H1 (cell line): ENCODE data around the gene CMIP. TPM values are rescaled to one million over a fixed set of nuclear protein-coding genes. Genes with fewer than 3 reads are reported as not detected.

Source experiments
- CTCF ChIA-PET: fragments of 300-600 bp; sonication (Branson Sonifier 250); formaldehyde crosslinking; loops from one replicate; lab custom pipeline; 2021; ENCODE audit not compliant: partially characterized antibody; lab: Charles Lee
- POLR2A ChIA-PET: fragments of 300-600 bp; sonication (Branson Sonifier 250); formaldehyde crosslinking; loops from one replicate; lab custom pipeline; 2021; ENCODE audit warnings: inconsistent platforms; ENCODE audit not compliant: partially characterized antibody; lab: Charles Lee
- DNase-seq, 2 experiments: peaks; one replicate each; pipeline versions ENCODE4 v3.0.0 to v3.0.0-alpha.2; 2010 to 2022; ENCODE audit warnings: low spot score in 2 of 2, low read depth in 1 of 2, mixed read lengths in 1 of 2
- FAIRE-seq: peaks from 2 replicates; lab custom pipeline; 2011; peaks lifted over from hg19 to GRCh38; lab: Jason Lieb, UNC
- H2AFZ ChIP-seq: 2 replicates; pipeline ENCODE4 v1.8.1; 2012; ENCODE audit warnings: low read length, inconsistent platforms
- H2AK5ac ChIP-seq: 2 replicates; pipeline ENCODE4 v1.6.1; 2013; ENCODE audit warnings: low read depth, low read length
- H2BK120ac ChIP-seq: replicated peaks from 2 replicates; pipeline ENCODE3; 2013; ENCODE audit warnings: low read depth, low read length, inconsistent platforms
- H2BK12ac ChIP-seq: 2 replicates; pipeline ENCODE4 v1.6.1; 2013; ENCODE audit warnings: low read depth, low read length
- H2BK15ac ChIP-seq: 2 replicates; pipeline ENCODE4 v1.6.1; 2013; ENCODE audit warnings: low read length
- H2BK20ac ChIP-seq: 2 replicates; pipeline ENCODE4 v1.6.1; 2013; ENCODE audit warnings: low read length
- H2BK5ac ChIP-seq: 2 replicates; pipeline ENCODE4 v1.6.1; 2013; ENCODE audit warnings: low read depth, low read length
- H3K14ac ChIP-seq: 2 replicates; pipeline ENCODE4 v1.6.1; 2013; ENCODE audit warnings: inconsistent platforms; ENCODE audit not compliant: insufficient read length
- H3K18ac ChIP-seq: 2 replicates; pipeline ENCODE4 v1.6.1; 2013; ENCODE audit warnings: low read length; ENCODE audit errors: extremely low read depth
- H3K23ac ChIP-seq: 2 replicates; pipeline ENCODE4 v1.6.1; 2013; ENCODE audit warnings: inconsistent platforms; ENCODE audit not compliant: insufficient read length
- H3K23me2 ChIP-seq: 2 replicates; pipeline ENCODE4 v1.6.1; 2013; ENCODE audit warnings: low read depth, low read length
- H3K27ac ChIP-seq: 2 replicates; pipeline ENCODE4 v1.6.1; 2011; ENCODE audit warnings: low read depth, low read length, inconsistent platforms
- H3K27me3 ChIP-seq, 4 experiments: replicated peaks in 1 of 4; 1 replicate in 1 of 4; 2 replicates in 3 of 4; pipeline versions ENCODE4 v1.6.1 to v1.8.1; 2011 to 2013; ENCODE audit warnings: low read length in 3 of 4, mild to moderate bottlenecking in 3 of 4, inconsistent platforms in 2 of 4, mixed read lengths in 2 of 4, moderate library complexity in 1 of 4; ENCODE audit not compliant: control insufficient read depth in 3 of 4, insufficient read depth in 3 of 4; ENCODE audit errors: extremely low read depth in 1 of 4
- H3K36me3 ChIP-seq, 4 experiments: 2 replicates each; pipeline versions ENCODE4 v1.6.1 to v1.8.1; 2011 to 2013; ENCODE audit warnings: mild to moderate bottlenecking in 4 of 4, low read length in 3 of 4, moderate library complexity in 2 of 4, control low read depth in 1 of 4, inconsistent platforms in 1 of 4; ENCODE audit not compliant: insufficient read depth in 4 of 4, control insufficient read depth in 2 of 4
- H3K4ac ChIP-seq: replicated peaks from 2 replicates; pipeline ENCODE3; 2013; ENCODE audit warnings: low read length, low read depth, mixed read lengths, inconsistent platforms; ENCODE audit not compliant: insufficient read length
- H3K4me1 ChIP-seq, 4 experiments: replicated peaks in 1 of 4; 1 replicate in 1 of 4; 2 replicates in 3 of 4; pipeline versions ENCODE4 v1.6.1 to v1.8.1; 2011 to 2013; ENCODE audit warnings: low read length in 3 of 4, inconsistent platforms in 2 of 4, mixed read lengths in 1 of 4; ENCODE audit not compliant: insufficient read depth in 4 of 4, control insufficient read depth in 3 of 4
- H3K4me2 ChIP-seq, 2 experiments: 2 replicates each; pipeline versions ENCODE4 v1.6.1 to v1.8.1; 2011 to 2013; ENCODE audit warnings: low read depth in 2 of 2, low read length in 2 of 2, control low read depth in 1 of 2, inconsistent platforms in 1 of 2, mild to moderate bottlenecking in 1 of 2; ENCODE audit not compliant: insufficient read depth in 1 of 2
- H3K4me3 ChIP-seq, 4 experiments: fragments of 200-600, 300-600 bp in 1 of 4; sonication (generic), shearing (Covaris generic), sonication (Bioruptor Twin) in 1 of 4; 2 replicates each; pipeline versions ENCODE4 v1.5.1 to v1.8.1; 2011 to 2016; ENCODE audit warnings: low read length in 4 of 4, low read depth in 3 of 4, control low read depth in 2 of 4, inconsistent platforms in 2 of 4, mild to moderate bottlenecking in 2 of 4, mixed read lengths in 1 of 4, moderate library complexity in 1 of 4; ENCODE audit not compliant: insufficient read depth in 2 of 4; ENCODE audit errors: extremely low read depth in 1 of 4
- H3K56ac ChIP-seq: replicated peaks from 2 replicates; pipeline ENCODE3; 2013; ENCODE audit warnings: low read depth, mild to moderate bottlenecking, mixed read lengths, low read length, inconsistent platforms; ENCODE audit not compliant: insufficient read length
- H3K79me1 ChIP-seq: 2 replicates; pipeline ENCODE4 v1.6.1; 2013; ENCODE audit warnings: low read depth, low read length, control low read depth
- H3K79me2 ChIP-seq, 2 experiments: 2 replicates each; pipeline versions ENCODE4 v1.6.1 to v1.8.1; 2012 to 2013; ENCODE audit warnings: low read length in 2 of 2, mild to moderate bottlenecking in 2 of 2, inconsistent platforms in 1 of 2; ENCODE audit not compliant: insufficient read depth in 2 of 2, control insufficient read depth in 1 of 2
- H3K9ac ChIP-seq, 4 experiments: replicated peaks in 1 of 4; 1 replicate in 1 of 4; 2 replicates in 3 of 4; pipeline versions ENCODE4 v1.6.1 to v1.8.1; 2011 to 2013; ENCODE audit warnings: low read depth in 3 of 4, low read length in 3 of 4, control low read depth in 2 of 4, mild to moderate bottlenecking in 2 of 4, moderate library complexity in 2 of 4, inconsistent platforms in 1 of 4; ENCODE audit errors: extremely low read depth in 1 of 4
- H3K9me3 ChIP-seq, 2 experiments: 2 replicates each; pipeline versions ENCODE4 v1.6.1 to v1.8.1; 2012 to 2013; ENCODE audit warnings: mild to moderate bottlenecking in 2 of 2, moderate library complexity in 2 of 2, control low read depth in 1 of 2, inconsistent platforms in 1 of 2, low read depth in 1 of 2, low read length in 1 of 2, mixed read lengths in 1 of 2; ENCODE audit not compliant: insufficient read depth in 2 of 2
- H4K20me1 ChIP-seq, 2 experiments: replicated peaks in 1 of 2; 2 replicates each; pipeline versions ENCODE3 to v1.8.1; 2011 to 2013; ENCODE audit warnings: inconsistent platforms in 2 of 2, low read length in 2 of 2, mild to moderate bottlenecking in 1 of 2; ENCODE audit not compliant: insufficient read depth in 2 of 2, control insufficient read depth in 1 of 2
- H4K5ac ChIP-seq: 2 replicates; pipeline ENCODE4 v1.6.1; 2013; ENCODE audit warnings: low read length, low read depth, mixed read lengths, inconsistent platforms; ENCODE audit not compliant: insufficient read length
- H4K8ac ChIP-seq: 2 replicates; pipeline ENCODE4 v1.8.0; 2013; ENCODE audit warnings: mild to moderate bottlenecking, moderate library complexity, low read length, inconsistent platforms; ENCODE audit not compliant: insufficient read depth; ENCODE audit errors: extremely low read depth
- H4K91ac ChIP-seq: replicated peaks from 2 replicates; pipeline ENCODE3; 2013; ENCODE audit warnings: low read length, mixed read lengths, inconsistent platforms; ENCODE audit not compliant: insufficient read length
- BRCA1 ChIP-seq: IDR thresholded peaks from 2 replicates; pipeline ENCODE4 v1.6.1; 2012; ENCODE audit warnings: low read depth, low read length, improper control_type of control experiment
- CBX8 ChIP-seq: fragments of 300-800, 300-1000 bp; sonication (generic); IDR thresholded peaks from 2 replicates; pipeline ENCODE4 v1.7.1; 2016; ENCODE audit warnings: low read depth, low read length, borderline replicate concordance
- CEBPB ChIP-seq: IDR thresholded peaks from 2 replicates; pipeline ENCODE4 v1.6.1; 2012; ENCODE audit warnings: low read depth, low read length
- EP300 ChIP-seq, 2 experiments: IDR thresholded peaks; 1 replicate in 1 of 2; 2 replicates in 1 of 2; pipeline ENCODE4 v1.6.1; 2011 to 2012; ENCODE audit warnings: low read depth in 2 of 2, low read length in 2 of 2, mild to moderate bottlenecking in 2 of 2, borderline replicate concordance in 1 of 2, inconsistent platforms in 1 of 2, moderate library complexity in 1 of 2
- JUN ChIP-seq: IDR thresholded peaks from 2 replicates; pipeline ENCODE4 v1.6.1; 2011; ENCODE audit warnings: low read depth, mild to moderate bottlenecking, improper control_type of control experiment, low read length
- KDM5A ChIP-seq: fragments of 200-600 bp; IDR thresholded peaks from 2 replicates; pipeline ENCODE4 v1.7.1; 2012; ENCODE audit warnings: mild to moderate bottlenecking, low read length, inconsistent platforms, mixed read lengths
- MAFK ChIP-seq: IDR thresholded peaks from 2 replicates; pipeline ENCODE4 v1.6.1; 2012; ENCODE audit warnings: low read depth, mild to moderate bottlenecking, improper control_type of control experiment, low read length
- SIN3A ChIP-seq, 2 experiments: IDR thresholded peaks in 1 of 2; conservative IDR thresholded peaks in 1 of 2; 2 replicates each; pipeline ENCODE4 v1.6.1; 2011 to 2012; ENCODE audit warnings: low read length in 2 of 2, improper control_type of control experiment in 1 of 2, low read depth in 1 of 2, mild to moderate bottlenecking in 1 of 2
- SP4 ChIP-seq: IDR thresholded peaks from 2 replicates; pipeline ENCODE4 v1.6.1; 2012; ENCODE audit warnings: low read length, inconsistent platforms
- WGBS, 2 experiments: shearing (Covaris generic) in 1 of 2; methylation state at CpG; one replicate each; pipeline versions ENCODE4 v1.1.6 to v1.1.7; 2013 to 2015; ENCODE audit warnings: low lambda C conversion rate in 2 of 2, mixed read lengths in 2 of 2, inconsistent platforms in 1 of 2, low coverage in 1 of 2, missing lambda C conversion rate in 1 of 2; ENCODE audit not compliant: insufficient replicate concordance in 2 of 2, insufficient coverage in 1 of 2, insufficient read length in 1 of 2; ENCODE audit errors: extremely low coverage in 1 of 2, missing lambda C conversion rate in 1 of 2; 5-methylcytosine and 5-hydroxymethylcytosine counted together
- polyA plus RNA-seq, 7 experiments: library from polyadenylated mRNA; depleted of rRNA in 3 of 7; stranded (reverse) in 5 of 7; unstranded in 2 of 7; fragments of >200 nt in 5 of 7; fragments of 200-250 nt in 2 of 7; gene quantifications; 1 replicate in 5 of 7; 2 replicates in 1 of 7; 4 replicates in 1 of 7; pipeline versions ENCODE4 v1.2.1 to v1.2.3, GENCODE V29; 2011 to 2013; ENCODE audit warnings: missing spikeins in 2 of 7, mixed read lengths in 2 of 7
- total RNA-seq: library from RNA; stranded (reverse); fragmentation: NEBNext Ultra II Directional; extraction: Animal tissue kit (Norgen Biotek cat#: 25700); gene quantifications from 2 replicates; pipeline ENCODE4 v1.2.1, GENCODE V29; 2021
- TF ChIP-seq, protein P1 (sequence below), 3 experiments: IDR thresholded peaks; 1 replicate in 2 of 3; 2 replicates in 1 of 3; pipeline versions ENCODE4 v1.5.1 to v1.6.1; 2011; ENCODE audit warnings: low read length in 3 of 3, mild to moderate bottlenecking in 3 of 3, inconsistent platforms in 2 of 3, low read depth in 1 of 3, moderate library complexity in 1 of 3; ENCODE audit not compliant: insufficient read depth in 1 of 3; ENCODE audit errors: control extremely low read depth in 1 of 3

CMIP gene
- total and polyA plus RNA-seq, 2 of the 8 experiments (the other 6 are each of a cell fraction or from before 2014, with no cell fraction given) = 7.9 to 53.2 TPM

DNA sequence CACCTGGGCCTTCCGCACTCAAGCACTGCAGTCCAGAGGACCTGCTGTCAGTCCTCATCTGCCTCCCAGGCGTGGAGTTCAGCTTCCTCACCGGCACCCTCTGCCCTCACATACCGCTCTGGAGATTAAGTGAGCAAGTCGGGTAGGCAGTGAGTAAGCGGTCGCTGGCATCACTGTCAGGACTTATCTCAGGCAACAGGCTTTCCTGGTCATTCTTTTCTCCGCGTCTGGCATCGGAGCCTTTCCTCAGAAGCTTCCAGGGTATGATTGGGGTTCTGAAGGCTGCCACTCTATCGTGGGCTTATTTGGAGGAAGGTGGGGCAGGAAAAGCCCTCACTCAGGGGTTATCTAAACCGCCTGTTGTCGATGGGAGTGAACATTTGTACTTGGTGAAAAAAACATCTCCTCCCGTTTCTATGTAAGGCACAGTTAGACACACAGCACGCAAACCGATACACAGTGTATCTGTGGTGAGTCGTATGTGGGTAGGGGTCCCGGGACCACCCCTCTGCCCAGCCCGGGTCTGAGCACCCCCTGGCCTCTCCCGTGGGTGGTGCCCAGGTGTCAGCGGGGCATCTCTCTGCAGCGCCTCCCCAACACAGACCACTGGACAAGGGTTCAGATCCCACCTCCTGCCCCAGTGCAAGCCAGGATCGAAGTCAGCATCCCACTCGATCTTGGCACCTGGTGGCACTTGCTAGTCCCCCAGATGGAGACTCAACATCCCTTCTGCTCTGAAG lies 242.0 kb downstream of the CMIP start:
- Histone ChIP-seq H4K8ac (peak overlapping the region; percentile 80; the same call in 1 of the 2 replicates), H4K91ac (no peak overlapping the region), H3K56ac (no peak overlapping the region), H2BK20ac (no peak overlapping the region), H4K5ac (no peak overlapping the region), H2BK5ac (no peak overlapping the region), H2BK120ac (no peak overlapping the region), H2BK12ac (no peak overlapping the region), H3K79me1 (0 out of 2 replicates have a peak, but pooled peaks cover 7% of the 10 kb centered on the region), H3K27me3 (no peaks in the 10 kb centered on the region), H4K20me1 (peaks cover 3 to 7% of the 10 kb centered on the region in 2 experiments), H3K9ac (no peak overlapping the region), H3K4me3 (no peak overlapping the region), H3K23ac (no peak overlapping the region), H3K4me1 (peaks cover 0 to 5% (median 0%) of the 10 kb centered on the region in 4 experiments; a peak in 4 of 7 replicates), H3K4me2 (no peak overlapping the region), H3K9me3 (no peaks in the 10 kb centered on the region), H2AK5ac (no peak overlapping the region), H3K4ac (no peak overlapping the region), H2BK15ac (no peak overlapping the region), H3K36me3 (no peaks in the 10 kb centered on the region; a peak in 1 of 8 replicates), H3K18ac (no peak overlapping the region), H2AFZ (no peak overlapping the region), H3K79me2 (peaks cover 0 to 3% of the 10 kb centered on the region in 2 experiments; a peak in 1 of 4 replicates), H3K23me2 (no peaks in the 10 kb centered on the region), H3K27ac (no peak overlapping the region), H3K14ac (no peak overlapping the region)
- POLR2A ChIA-PET = no interaction called here
- no peak for DNase-seq
- CTCF ChIA-PET = interaction anchor here (0.6 to 5.1 kb wide), 7 partner anchors 10 to 442 kb away, joined by 3 to 36 read pairs (median 5); no protein-coding TSS in a partner anchor
- FAIRE-seq = no peak
- WGBS, 2 experiments = 92% methylated on average over 24 of the region's 24 CpGs; no CpG with 5 or more reads in 1 of the 2 experiments
- no peak for TF ChIP-seq SP4
- TF ChIP-seq SIN3A (conservative IDR thresholded peaks at IDR 0.05 in 1 of 2, IDR thresholded peaks at IDR 0.05 in 1 of 2; ENCODE audit: low read depth in 1 of 2, low read length in 2 of 2) = no peak
- no peak for TF ChIP-seq KDM5A
- no peak for TF ChIP-seq BRCA1
- no peak for TF ChIP-seq MAFK
- no peak for TF ChIP-seq JUN
- TF ChIP-seq CBX8 = no peak
- no peak for TF ChIP-seq CEBPB
- TF ChIP-seq, protein P1, sequence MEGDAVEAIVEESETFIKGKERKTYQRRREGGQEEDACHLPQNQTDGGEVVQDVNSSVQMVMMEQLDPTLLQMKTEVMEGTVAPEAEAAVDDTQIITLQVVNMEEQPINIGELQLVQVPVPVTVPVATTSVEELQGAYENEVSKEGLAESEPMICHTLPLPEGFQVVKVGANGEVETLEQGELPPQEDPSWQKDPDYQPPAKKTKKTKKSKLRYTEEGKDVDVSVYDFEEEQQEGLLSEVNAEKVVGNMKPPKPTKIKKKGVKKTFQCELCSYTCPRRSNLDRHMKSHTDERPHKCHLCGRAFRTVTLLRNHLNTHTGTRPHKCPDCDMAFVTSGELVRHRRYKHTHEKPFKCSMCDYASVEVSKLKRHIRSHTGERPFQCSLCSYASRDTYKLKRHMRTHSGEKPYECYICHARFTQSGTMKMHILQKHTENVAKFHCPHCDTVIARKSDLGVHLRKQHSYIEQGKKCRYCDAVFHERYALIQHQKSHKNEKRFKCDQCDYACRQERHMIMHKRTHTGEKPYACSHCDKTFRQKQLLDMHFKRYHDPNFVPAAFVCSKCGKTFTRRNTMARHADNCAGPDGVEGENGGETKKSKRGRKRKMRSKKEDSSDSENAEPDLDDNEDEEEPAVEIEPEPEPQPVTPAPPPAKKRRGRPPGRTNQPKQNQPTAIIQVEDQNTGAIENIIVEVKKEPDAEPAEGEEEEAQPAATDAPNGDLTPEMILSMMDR (IDR thresholded peaks at IDR 0.05; ENCODE audit: control extremely low read depth in 1 of 3, insufficient read depth in 1 of 3, low read depth in 1 of 3, low read length in 3 of 3) = no peak
- TF ChIP-seq EP300 (IDR thresholded peaks at IDR 0.05; ENCODE audit: borderline replicate concordance in 1 of 2, low read depth in 2 of 2, low read length in 2 of 2) = no peak
